OCI-LY7 (cell line): Measurements from ENCODE around the gene BICC1.

Experiments
- CTCF ChIP-seq: fragments of 200-600 bp; sonication (generic); conservative IDR thresholded peaks from 2 replicates; pipeline ENCODE4 v1.5.1; 2014; ENCODE audit warnings: mild to moderate bottlenecking, antibody characterized with exemption, low read length, moderate library complexity, mixed read lengths
- EZH2phosphoT487 ChIP-seq: fragments of 200-600 bp; sonication (generic); IDR thresholded peaks from 2 replicates; pipeline ENCODE4 v1.6.1; 2018; ENCODE audit warnings: low read depth, borderline replicate concordance, mild to moderate bottlenecking, mixed run types, antibody characterized with exemption, low read length, moderate library complexity, mixed read lengths

GRCh38 chr10:58665361-58665760 lies 152.7 kb downstream of the BICC1 start:
- TF ChIP-seq CTCF (no peak), EZH2phosphoT487 (no peak)
